Esophagus squamous epithelium (tissue), 5 donors: ENCODE data around the gene GGNBP2. TPM values are rescaled to one million over a fixed set of nuclear protein-coding genes. Genes with fewer than 3 reads are reported as not detected.

Experiments
- DNase-seq: peaks from one replicate; lab custom pipeline; 2025; lab: John Stamatoyannopoulos, UW
- H3K27ac ChIP-seq, 4 donors: fragments of 200-600 bp; sonication (generic); one replicate each; pipeline ENCODE4 v1.5.1; 2016 to 2019; ENCODE audit warnings: mild to moderate bottlenecking in 1 of 4
- H3K27me3 ChIP-seq, 4 donors: fragments of 200-600 bp; sonication (generic); 1 replicate in 3 of 4; 2 replicates in 1 of 4; pipeline versions ENCODE4 v1.5.1 to v1.6.0; 2017 to 2021; ENCODE audit warnings: antibody characterized with exemption in 1 of 4
- H3K36me3 ChIP-seq, 3 donors: fragments of 200-600 bp; sonication (generic); one replicate each; pipeline ENCODE4 v1.5.1; 2016 to 2019
- H3K4me1 ChIP-seq, 3 donors: fragments of 200-600 bp; sonication (generic); one replicate each; pipeline ENCODE4 v1.5.1; 2017 to 2019
- H3K4me3 ChIP-seq, 4 donors: fragments of 200-600 bp; sonication (generic); 1 replicate in 3 of 4; 2 replicates in 1 of 4; pipeline ENCODE4 v1.5.1; 2016 to 2019; ENCODE audit warnings: mild to moderate bottlenecking in 2 of 4, moderate library complexity in 1 of 4
- H3K9me3 ChIP-seq, 3 donors: fragments of 200-600 bp; sonication (generic); one replicate each; pipeline ENCODE4 v1.5.1; 2016 to 2019
- POLR2A ChIP-seq, 4 donors: fragments of 450-650 bp; IDR thresholded peaks; one replicate each; pipeline ENCODE4 v1.6.1; 2017; ENCODE audit warnings: antibody characterized with exemption in 4 of 4, mild to moderate bottlenecking in 4 of 4, moderate library complexity in 3 of 4
- WGBS, 2 donors: methylation state at CpG; one replicate each; pipeline ENCODE4 v1.1.5; 2018; 5-methylcytosine and 5-hydroxymethylcytosine counted together
- intact Hi-C: fragments of 100-400 bp; cut with DNase I; formaldehyde crosslinking; loops from one replicate; pipeline ENCODE4 v1.15.0; 2022
- total RNA-seq, 4 donors: library from RNA; depleted of rRNA; stranded (reverse); fragments of >200 nt; gene quantifications; one replicate each; pipeline ENCODE4 v1.1.0, GENCODE V29; 2016
- TF ChIP-seq, protein P1 (sequence below), 6 experiments: fragments of 450-650 bp in 4 of 6; fragments of 200-600 bp in 2 of 6; sonication (generic) in 2 of 6; IDR thresholded peaks; one replicate each; pipeline ENCODE4 v1.5.1; 2016 to 2019; ENCODE audit warnings: antibody characterized with exemption in 6 of 6, mild to moderate bottlenecking in 4 of 6, moderate library complexity in 4 of 6
- donor health status: DM: yes; HTN: yes; CAD: no.

The GGNBP2 gene
- total RNA-seq, 4 donors from 2014 or later, result 32.8 to 59.3 (median 46.3) TPM

DNA sequence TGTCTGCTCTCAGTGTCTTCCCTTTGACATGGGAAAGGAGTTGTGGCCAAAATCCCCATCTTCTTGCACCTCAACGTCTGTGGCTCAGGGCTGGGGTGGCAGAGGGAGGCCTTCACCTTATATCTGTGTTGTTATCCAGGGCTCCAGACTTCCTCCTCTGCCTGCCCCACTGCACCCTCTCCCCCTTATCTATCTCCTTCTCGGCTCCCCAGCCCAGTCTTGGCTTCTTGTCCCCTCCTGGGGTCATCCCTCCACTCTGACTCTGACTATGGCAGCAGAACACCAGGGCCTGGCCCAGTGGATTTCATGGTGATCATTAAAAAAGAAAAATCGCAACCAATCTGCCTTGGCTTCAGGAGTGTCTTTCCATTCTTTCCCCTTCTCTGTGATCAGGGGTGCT is 55.7 kb downstream of the GGNBP2 start:
- intact Hi-C loops, result no loop called here
- H3K27ac ChIP-seq, result peak overlapping the region in 2 of 4 donors; percentile 85 to 92

DNA sequence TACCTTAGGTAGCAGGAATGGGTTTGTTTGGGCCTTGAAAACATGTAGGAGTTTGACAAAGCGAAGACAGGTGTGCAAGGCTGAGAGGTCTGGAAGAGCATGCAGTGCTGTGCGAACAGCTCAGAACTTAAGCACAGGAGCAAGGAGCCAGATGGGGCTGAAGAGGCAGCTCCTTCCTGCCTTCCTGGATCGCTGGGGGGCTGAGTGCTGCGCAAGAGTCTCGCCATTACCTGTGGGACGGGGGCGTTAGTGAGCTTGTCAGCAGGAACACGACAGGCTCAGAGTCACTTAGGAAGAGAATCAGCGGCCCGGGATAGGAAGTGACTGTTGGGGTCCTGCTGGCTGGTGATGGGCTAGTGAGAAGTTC is 56.2 kb downstream of the GGNBP2 start:
- Histone ChIP-seq H3K4me3 (peak overlapping the region; percentile 78 to 98 (median 94)), H3K27me3 (no peaks in the 10 kb centered on the region), H3K9me3 (no peaks in the 10 kb centered on the region), H3K27ac (peak overlapping the region; percentile 85 to 94 (median 90)), H3K36me3 (peaks cover 0 to 10% (median 0%) of the 10 kb centered on the region in 3 donors), H3K4me1 (peaks cover 15 to 36% (median 20%) of the 10 kb centered on the region in 3 donors)
- 17 to 24% methylated on average over 9 of the region's 10 CpGs for WGBS, 2 donors
- no peak for DNase-seq
- intact Hi-C loops, result no loop called here
- TF ChIP-seq, protein P1, sequence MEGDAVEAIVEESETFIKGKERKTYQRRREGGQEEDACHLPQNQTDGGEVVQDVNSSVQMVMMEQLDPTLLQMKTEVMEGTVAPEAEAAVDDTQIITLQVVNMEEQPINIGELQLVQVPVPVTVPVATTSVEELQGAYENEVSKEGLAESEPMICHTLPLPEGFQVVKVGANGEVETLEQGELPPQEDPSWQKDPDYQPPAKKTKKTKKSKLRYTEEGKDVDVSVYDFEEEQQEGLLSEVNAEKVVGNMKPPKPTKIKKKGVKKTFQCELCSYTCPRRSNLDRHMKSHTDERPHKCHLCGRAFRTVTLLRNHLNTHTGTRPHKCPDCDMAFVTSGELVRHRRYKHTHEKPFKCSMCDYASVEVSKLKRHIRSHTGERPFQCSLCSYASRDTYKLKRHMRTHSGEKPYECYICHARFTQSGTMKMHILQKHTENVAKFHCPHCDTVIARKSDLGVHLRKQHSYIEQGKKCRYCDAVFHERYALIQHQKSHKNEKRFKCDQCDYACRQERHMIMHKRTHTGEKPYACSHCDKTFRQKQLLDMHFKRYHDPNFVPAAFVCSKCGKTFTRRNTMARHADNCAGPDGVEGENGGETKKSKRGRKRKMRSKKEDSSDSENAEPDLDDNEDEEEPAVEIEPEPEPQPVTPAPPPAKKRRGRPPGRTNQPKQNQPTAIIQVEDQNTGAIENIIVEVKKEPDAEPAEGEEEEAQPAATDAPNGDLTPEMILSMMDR (IDR thresholded peaks at IDR 0.05), result no peak
- no peak for TF ChIP-seq POLR2A (IDR thresholded peaks at IDR 0.05)

More for the DNA sequence above, 55.7 kb downstream of the GGNBP2 start:
- Histone ChIP-seq H3K4me3 (peak overlapping the region in 2 of 4 donors; percentile 93 to 98), H3K9me3 (no peaks in the 10 kb centered on the region), H3K27me3 (no peaks in the 10 kb centered on the region), H3K4me1 (peaks cover 15 to 36% (median 20%) of the 10 kb centered on the region in 3 donors), H3K36me3 (peaks cover 0 to 10% (median 0%) of the 10 kb centered on the region in 3 donors)
- no peak for DNase-seq
- WGBS, 2 donors, result 71 to 75% methylated on average over 2 to 3 of the region's 3 CpGs
- TF ChIP-seq POLR2A (IDR thresholded peaks at IDR 0.05), result no peak
- TF ChIP-seq, protein P1 (IDR thresholded peaks at IDR 0.05), result no peak

DNA sequence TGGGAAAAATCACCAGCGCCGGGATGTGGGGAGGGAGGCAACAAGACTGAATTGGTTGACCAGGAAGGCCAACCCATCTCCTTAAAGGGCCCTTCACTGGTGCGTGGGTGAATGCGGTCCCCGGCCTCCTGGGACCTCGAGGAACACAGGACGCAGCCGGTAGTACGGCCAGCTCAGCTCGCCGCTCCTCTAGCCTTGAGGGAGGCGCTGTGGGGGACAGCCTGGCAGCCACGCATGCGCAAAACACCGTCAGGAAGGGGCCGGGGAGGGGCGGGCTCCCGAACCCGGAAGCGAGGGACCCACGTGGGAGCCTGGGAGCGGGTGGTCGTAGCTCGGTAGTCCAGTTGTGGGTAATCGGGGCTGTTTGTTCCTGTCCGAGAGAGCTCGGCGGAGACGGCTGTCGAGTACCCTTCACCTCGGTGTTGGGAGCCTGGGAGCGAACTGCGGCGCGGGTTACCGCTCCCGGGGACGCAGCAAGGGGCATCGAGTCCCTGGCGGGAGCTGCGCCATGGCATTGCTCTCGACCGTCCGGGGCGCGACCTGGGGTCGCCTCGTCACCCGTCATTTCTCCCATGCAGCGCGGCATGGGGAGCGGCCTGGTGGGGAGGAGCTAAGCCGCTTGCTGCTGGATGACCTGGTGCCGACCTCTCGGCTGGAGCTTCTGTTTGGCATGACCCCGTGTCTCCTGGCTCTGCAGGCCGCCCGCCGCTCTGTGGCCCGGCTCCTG is 56.7 kb downstream of the GGNBP2 start, which contains the start of gene MRM1:
TSS of gene MRM1 (plus strand) at position 281 of the 727 bp plus-strand sequence. CDS start at position 509, 228 bp downstream.
- DNase-seq, result peak; percentile 70
- Histone ChIP-seq H3K27me3 (no peaks in the 10 kb centered on the region), H3K9me3 (no peaks in the 10 kb centered on the region), H3K36me3 (peaks cover 0 to 10% (median 0%) of the 10 kb centered on the region in 3 donors), H3K27ac (peak within 1 kb of the TSS; percentile 85 to 94 (median 90)), H3K4me3 (peak within 1 kb of the TSS; percentile 78 to 98 (median 94)), H3K4me1 (peaks cover 15 to 36% (median 20%) of the 10 kb centered on the region in 3 donors)
- WGBS, 2 donors, result 0% methylated on average over 3 to 5 of the region's 60 CpGs
- intact Hi-C loops, result no loop called here
- peak in 2 of 4 donors; percentile 50 to 76 for TF ChIP-seq POLR2A (IDR thresholded peaks at IDR 0.05)
- TF ChIP-seq, protein P1 (IDR thresholded peaks at IDR 0.05), result peak in 1 of 6 experiments; percentile 58

DNA sequence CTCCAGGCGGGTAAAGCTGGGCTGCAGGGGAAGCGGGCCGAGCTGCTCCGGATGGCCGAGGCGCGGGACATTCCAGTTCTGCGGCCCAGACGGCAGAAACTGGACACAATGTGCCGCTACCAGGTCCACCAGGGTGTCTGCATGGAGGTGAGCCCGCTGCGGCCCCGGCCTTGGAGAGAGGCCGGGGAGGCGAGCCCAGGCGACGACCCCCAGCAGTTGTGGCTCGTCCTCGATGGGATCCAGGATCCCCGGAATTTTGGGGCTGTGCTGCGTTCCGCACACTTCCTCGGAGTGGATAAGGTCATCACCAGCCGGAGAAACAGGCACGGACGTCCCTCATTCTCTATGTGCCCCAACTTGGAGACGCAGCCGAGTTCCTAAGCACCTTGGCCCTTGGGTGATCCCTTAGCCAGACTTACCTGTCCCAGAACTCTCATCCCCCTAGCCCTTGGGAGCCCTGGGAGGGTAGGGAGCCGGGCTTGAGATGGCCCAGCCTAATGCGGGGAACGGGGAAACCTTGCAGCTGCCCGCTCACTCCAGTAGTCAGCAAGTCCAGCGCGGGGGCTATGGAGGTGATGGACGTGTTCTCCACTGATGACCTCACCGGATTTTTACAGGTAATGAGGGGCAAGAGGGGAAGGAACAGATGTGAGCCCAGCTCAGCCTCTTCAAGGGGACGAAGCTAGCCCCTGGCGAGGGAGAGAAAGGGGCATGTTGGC is 57.5 kb downstream of the GGNBP2 start:
- Histone ChIP-seq H3K4me1 (peaks cover 15 to 36% (median 20%) of the 10 kb centered on the region in 3 donors), H3K27me3 (no peaks in the 10 kb centered on the region), H3K9me3 (no peaks in the 10 kb centered on the region), H3K4me3 (peak overlapping the region; percentile 78 to 98 (median 94)), H3K27ac (peak overlapping the region; percentile 85 to 94 (median 90)), H3K36me3 (peaks cover 0 to 10% (median 0%) of the 10 kb centered on the region in 3 donors)
- intact Hi-C loops, result no loop called here
- TF ChIP-seq POLR2A (IDR thresholded peaks at IDR 0.05), result no peak
- TF ChIP-seq, protein P1 (IDR thresholded peaks at IDR 0.05), result no peak
- no peak for DNase-seq
- WGBS, 2 donors, result 4% methylated on average over 15 of the region's 38 CpGs; no CpG with 5 or more reads in 1 of the 2 donors
